GM12878 (cell line): ENCODE measurements around the gene IPMK. TPM values are rescaled to one million over a fixed set of nuclear protein-coding genes. Genes with fewer than 3 reads are reported as not detected.

Experiments used
- ATAC-seq: fragments of 200-7000 bp; cut with Tn5 transposase; 3 replicates; pipeline ENCODE4 v1.9.1; 2020; ENCODE audit warnings: mild to moderate bottlenecking, moderate library complexity
- BruUV-seq: library from RNA; stranded (reverse); fragments of 400-500 nt; replicated peaks from 2 replicates; lab custom pipeline; 2021; lab: Mats Ljungman, UMichigan
- CTCF ChIA-PET: fragments of 300-600 bp; sonication (Branson Sonifier 250); formaldehyde crosslinking; extraction: SDS; loops from one replicate; lab custom pipeline; 2021; ENCODE audit warnings: inconsistent platforms; lab: Yijun Ruan, JAX
- POLR2A ChIA-PET: fragments of 350-600 bp; formaldehyde crosslinking; extraction: SDS; loops from one replicate; lab custom pipeline; 2021; ENCODE audit warnings: inconsistent platforms; lab: Charles Lee
- RAD21 ChIA-PET: fragments of 300-600 bp; sonication (Branson Sonifier 250); formaldehyde crosslinking; loops from one replicate; lab custom pipeline; 2023; ENCODE audit warnings: antibody characterized with exemption; ENCODE audit not compliant: unreplicated experiment; lab: Charles Lee
- SMC1A ChIA-PET: fragments of 300-600 bp; sonication (Branson Sonifier 250); formaldehyde crosslinking; loops from one replicate; lab custom pipeline; 2023; ENCODE audit not compliant: unreplicated experiment, uncharacterized antibody; lab: Charles Lee
- DNase-seq: peaks from one replicate; pipeline ENCODE4 v3.0.0-alpha.2; 2011; ENCODE audit warnings: low read depth, low spot score
- FAIRE-seq: peaks from 3 replicates; lab custom pipeline; 2011; peaks lifted over from hg19 to GRCh38; lab: Jason Lieb, UNC
- H2AFZ ChIP-seq: 2 replicates; pipeline ENCODE4 v1.6.0; 2011; ENCODE audit warnings: low read depth, low read length, control low read depth; ENCODE audit not compliant: control insufficient read depth
- H3K27ac ChIP-seq: 2 replicates; pipeline ENCODE4 v1.5.1; 2011; ENCODE audit warnings: control low read depth; ENCODE audit not compliant: control insufficient read depth, insufficient read depth
- H3K27me3 ChIP-seq, 2 experiments: replicated peaks in 1 of 2; 2 replicates each; pipeline versions ENCODE4 v1.6.0 to v1.6.1; 2011; ENCODE audit warnings: low read length in 1 of 2; ENCODE audit not compliant: control insufficient read depth in 2 of 2, insufficient read depth in 2 of 2
- H3K36me3 ChIP-seq, 2 experiments: 2 replicates each; pipeline ENCODE4 v1.5.1; 2011; ENCODE audit warnings: low read length in 1 of 2; ENCODE audit not compliant: control insufficient read depth in 2 of 2, insufficient read depth in 2 of 2
- H3K4me1 ChIP-seq: 2 replicates; pipeline ENCODE4 v1.6.1; 2011; ENCODE audit warnings: mild to moderate bottlenecking, low read length, moderate library complexity, mixed read lengths; ENCODE audit not compliant: control insufficient read depth, insufficient read depth
- H3K4me2 ChIP-seq: 2 replicates; pipeline ENCODE4 v1.6.0; 2011; ENCODE audit warnings: control low read depth; ENCODE audit not compliant: control insufficient read depth, insufficient read depth
- H3K4me3 ChIP-seq: fragments of 200-600 bp; sonication (generic); 2 replicates; pipeline ENCODE4 v1.5.1; 2016
- H3K79me2 ChIP-seq: 2 replicates; pipeline ENCODE4 v1.6.0; 2011; ENCODE audit warnings: low read length; ENCODE audit not compliant: control insufficient read depth, insufficient read depth
- H3K9ac ChIP-seq: 2 replicates; pipeline ENCODE4 v1.8.0; 2011; ENCODE audit warnings: low read length, control low read depth, mixed read lengths; ENCODE audit not compliant: control insufficient read depth, insufficient read depth
- H3K9me3 ChIP-seq: replicated peaks from 3 replicates; pipeline ENCODE4 v1.5.1; 2011; ENCODE audit warnings: mild to moderate bottlenecking, low read length; ENCODE audit not compliant: control insufficient read depth, insufficient read depth
- H4K20me1 ChIP-seq: 2 replicates; pipeline ENCODE4 v1.6.0; 2011; ENCODE audit not compliant: control insufficient read depth, insufficient read depth
- CBX3 ChIP-seq: fragments of 200-600 bp; sonication (generic); IDR thresholded peaks from 2 replicates; pipeline ENCODE4 v1.6.1; 2016; ENCODE audit warnings: low read depth, borderline replicate concordance
- ELK1 ChIP-seq: IDR thresholded peaks from 2 replicates; pipeline ENCODE4 v1.6.1; 2012; ENCODE audit warnings: low read depth, low read length, improper control_type of control experiment
- FOXK2 ChIP-seq: fragments of 450-650 bp; IDR thresholded peaks from 2 replicates; pipeline ENCODE4 v1.6.1; 2017; ENCODE audit warnings: mild to moderate bottlenecking, moderate library complexity
- POLR2A ChIP-seq: IDR thresholded peaks from 2 replicates; pipeline ENCODE4 v1.6.1; 2011; ENCODE audit warnings: low read depth, mild to moderate bottlenecking, low read length
- ZBED1 ChIP-seq: IDR thresholded peaks from 2 replicates; pipeline ENCODE4 v1.6.1; 2016; ENCODE audit warnings: borderline replicate concordance
- in situ Hi-C: fragments of 300-500 bp; cut with MboI; formaldehyde crosslinking; loops from 9 replicates; pipeline ENCODE4 v1.14.3; 2018; ENCODE audit warnings: mixed read lengths
- intact Hi-C: fragments of 100-400 bp; cut with micrococcal nuclease; formaldehyde crosslinking; loops from one replicate; pipeline ENCODE4 v1.14.2; 2022; ENCODE audit not compliant: unreplicated experiment
- polyA plus RNA-seq, 11 experiments: library from polyadenylated mRNA; depleted of rRNA in 4 of 11; unstranded in 6 of 11; stranded (reverse) in 5 of 11; fragments of >200 nt; fragmentation: Nextera tagmentation in 4 of 11; fragmentation: Illumina TruSeq in 1 of 11; extraction: Ambion mirVana in 4 of 11; extraction: Trizol in 1 of 11; gene quantifications; 1 replicate in 1 of 11; 2 replicates in 10 of 11; pipeline versions ENCODE4 v1.2.1 to v1.2.3, GENCODE V29; 2011 to 2016; ENCODE audit warnings: inconsistent platforms in 2 of 11, missing spikeins in 2 of 11, low read depth in 1 of 11
- total RNA-seq, 4 experiments: library from RNA; depleted of rRNA in 3 of 4; stranded (reverse); fragments of >200 nt in 3 of 4; fragmentation: Illumina TruSeq in 1 of 4; extraction: Trizol in 1 of 4; gene quantifications; 2 replicates each; pipeline versions ENCODE4 v1.2.1 to v1.2.3, GENCODE V29; 2013 to 2021
- TF ChIP-seq, protein P1 (sequence below), 3 experiments: IDR thresholded peaks in 2 of 3; conservative IDR thresholded peaks in 1 of 3; 2 replicates each; pipeline ENCODE4 v1.5.1; 2011; ENCODE audit warnings: low read depth in 3 of 3, low read length in 3 of 3, mild to moderate bottlenecking in 3 of 3, control low read depth in 2 of 3, moderate library complexity in 2 of 3, inconsistent platforms in 1 of 3, mixed read lengths in 1 of 3; ENCODE audit not compliant: control insufficient read depth in 2 of 3, insufficient read depth in 1 of 3; ENCODE audit errors: extremely low read depth in 1 of 3

Gene IPMK
- total and polyA plus RNA-seq, 10 of the 15 experiments (the other 5 are each of a cell fraction or from before 2014, with no cell fraction given): 0.84 to 7.5 (median 3.6) TPM

DNA sequence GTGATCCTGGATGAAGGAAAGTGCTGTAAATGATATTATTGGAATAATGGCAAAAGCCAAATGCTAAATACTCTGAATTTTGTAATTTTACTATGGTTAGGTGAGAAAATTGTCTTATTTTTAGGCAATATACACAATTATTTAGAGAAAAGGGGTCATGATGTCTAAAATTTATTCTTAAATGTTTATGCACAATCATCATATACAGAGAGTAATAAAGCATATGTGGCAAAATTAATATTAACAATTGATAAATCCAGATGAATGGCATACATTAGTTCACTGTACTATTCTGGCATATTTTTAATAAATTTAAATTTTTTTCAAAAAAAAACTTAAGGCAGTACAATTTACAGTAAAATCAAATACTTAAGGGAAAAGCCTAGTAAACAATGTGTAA is 7.4 kb downstream of the IPMK start:
- H3K27me3 ChIP-seq: no peaks in the 10 kb centered on the region
- POLR2A ChIA-PET: interaction anchor here (0.6 kb wide), 1 partner anchor 156 kb away, joined by 3 read pairs; no protein-coding TSS in a partner anchor
- H3K4me3 ChIP-seq: no peak overlapping the region
- peaks cover 0 to 11% of the 10 kb centered on the region in 2 experiments; a peak in 1 of 4 replicates for H3K36me3 ChIP-seq
- FAIRE-seq (no peak), ATAC-seq (no peak), DNase-seq (no peak)
- H3K9me3 ChIP-seq: peaks cover 2% of the 10 kb centered on the region; the same call in 1 of the 3 replicates
- H3K27ac ChIP-seq: no peak overlapping the region
- CTCF ChIA-PET: interaction anchor here (1.4 kb wide), 1 partner anchor 30 kb away, joined by 6 read pairs; no protein-coding TSS in a partner anchor
- peaks cover 62% of the 10 kb centered on the region for H3K79me2 ChIP-seq
- no peak overlapping the region for H2AFZ ChIP-seq
- in situ Hi-C loops (no loop called here), intact Hi-C loops (loop anchor here (10.0 kb wide), 1 partner anchor 1644 kb away; the partner anchor contains the start of gene CCDC6)
- no peak overlapping the region for H3K9ac ChIP-seq
- BruUV-seq: no TSS peak
- RAD21 ChIA-PET: no interaction called here
- SMC1A ChIA-PET: interaction anchor here (1.0 to 1.2 kb wide), 2 partner anchors 12 to 31 kb away, joined by 3 read pairs; no protein-coding TSS in a partner anchor
- H3K4me1 ChIP-seq: no peaks in the 10 kb centered on the region
- no peaks in the 10 kb centered on the region for H4K20me1 ChIP-seq
- no peak overlapping the region for H3K4me2 ChIP-seq
- TF ChIP-seq, protein P1, sequence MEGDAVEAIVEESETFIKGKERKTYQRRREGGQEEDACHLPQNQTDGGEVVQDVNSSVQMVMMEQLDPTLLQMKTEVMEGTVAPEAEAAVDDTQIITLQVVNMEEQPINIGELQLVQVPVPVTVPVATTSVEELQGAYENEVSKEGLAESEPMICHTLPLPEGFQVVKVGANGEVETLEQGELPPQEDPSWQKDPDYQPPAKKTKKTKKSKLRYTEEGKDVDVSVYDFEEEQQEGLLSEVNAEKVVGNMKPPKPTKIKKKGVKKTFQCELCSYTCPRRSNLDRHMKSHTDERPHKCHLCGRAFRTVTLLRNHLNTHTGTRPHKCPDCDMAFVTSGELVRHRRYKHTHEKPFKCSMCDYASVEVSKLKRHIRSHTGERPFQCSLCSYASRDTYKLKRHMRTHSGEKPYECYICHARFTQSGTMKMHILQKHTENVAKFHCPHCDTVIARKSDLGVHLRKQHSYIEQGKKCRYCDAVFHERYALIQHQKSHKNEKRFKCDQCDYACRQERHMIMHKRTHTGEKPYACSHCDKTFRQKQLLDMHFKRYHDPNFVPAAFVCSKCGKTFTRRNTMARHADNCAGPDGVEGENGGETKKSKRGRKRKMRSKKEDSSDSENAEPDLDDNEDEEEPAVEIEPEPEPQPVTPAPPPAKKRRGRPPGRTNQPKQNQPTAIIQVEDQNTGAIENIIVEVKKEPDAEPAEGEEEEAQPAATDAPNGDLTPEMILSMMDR (IDR thresholded peaks at IDR 0.05 in 2 of 3, conservative IDR thresholded peaks at IDR 0.05 in 1 of 3; ENCODE audit: control insufficient read depth in 2 of 3, extremely low read depth in 1 of 3, insufficient read depth in 1 of 3, low read depth in 3 of 3, low read length in 3 of 3): no peak
- TF ChIP-seq ZBED1 (no peak), FOXK2 (no peak), CBX3 (no peak), POLR2A (no peak), ELK1 (no peak)
- TF ChIP-seq, all 136 proteins: peak for 0
